ENCODE results near the gene CSF1. TPM values are rescaled to one million over a fixed set of nuclear protein-coding genes. Genes with fewer than 3 reads are reported as not detected.
A peak's percentile ranks its signal among the peaks of the same experiment; 100 is the strongest.

CSF1 gene
- total RNA-seq, 3 donors from 2014 or later, result 6.5 to 34.4 (median 19.9) TPM

DNA sequence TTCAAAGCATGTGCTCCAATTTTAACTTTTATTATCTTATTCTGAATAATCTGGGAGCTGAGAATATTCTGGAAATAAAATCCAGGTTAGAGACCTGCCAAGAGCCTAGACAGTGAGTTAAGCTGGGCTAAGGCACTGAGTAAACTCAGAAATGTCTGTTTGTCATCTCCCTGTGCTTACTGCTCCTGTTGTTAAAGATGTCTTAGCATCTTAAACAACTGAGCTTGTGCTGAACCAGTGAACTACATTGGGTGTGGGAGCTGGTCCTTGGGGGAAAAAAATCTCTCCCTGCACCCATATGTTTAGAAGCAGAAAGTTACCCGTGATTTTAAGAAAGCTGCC lies 49.0 kb downstream of the CSF1 start:
- Histone ChIP-seq H3K4me3 (no peak overlapping the region), H3K36me3 (ENCODE audit: low read depth) (no peaks in the 10 kb centered on the region), H3K9me3 (no peaks in the 10 kb centered on the region), H3K4me1 (ENCODE audit: low read depth) (peaks cover 3% of the 10 kb centered on the region)
- DNase-seq, result no peak
- no peak for ATAC-seq
- intact Hi-C loops (cut with DNase I, micrococcal nuclease), result no loop called here
- TF ChIP-seq, protein P1, sequence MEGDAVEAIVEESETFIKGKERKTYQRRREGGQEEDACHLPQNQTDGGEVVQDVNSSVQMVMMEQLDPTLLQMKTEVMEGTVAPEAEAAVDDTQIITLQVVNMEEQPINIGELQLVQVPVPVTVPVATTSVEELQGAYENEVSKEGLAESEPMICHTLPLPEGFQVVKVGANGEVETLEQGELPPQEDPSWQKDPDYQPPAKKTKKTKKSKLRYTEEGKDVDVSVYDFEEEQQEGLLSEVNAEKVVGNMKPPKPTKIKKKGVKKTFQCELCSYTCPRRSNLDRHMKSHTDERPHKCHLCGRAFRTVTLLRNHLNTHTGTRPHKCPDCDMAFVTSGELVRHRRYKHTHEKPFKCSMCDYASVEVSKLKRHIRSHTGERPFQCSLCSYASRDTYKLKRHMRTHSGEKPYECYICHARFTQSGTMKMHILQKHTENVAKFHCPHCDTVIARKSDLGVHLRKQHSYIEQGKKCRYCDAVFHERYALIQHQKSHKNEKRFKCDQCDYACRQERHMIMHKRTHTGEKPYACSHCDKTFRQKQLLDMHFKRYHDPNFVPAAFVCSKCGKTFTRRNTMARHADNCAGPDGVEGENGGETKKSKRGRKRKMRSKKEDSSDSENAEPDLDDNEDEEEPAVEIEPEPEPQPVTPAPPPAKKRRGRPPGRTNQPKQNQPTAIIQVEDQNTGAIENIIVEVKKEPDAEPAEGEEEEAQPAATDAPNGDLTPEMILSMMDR (IDR thresholded peaks at IDR 0.05), result no peak

- Histone ChIP-seq H3K4me1 (ENCODE audit: low read depth) (peaks cover 3% of the 10 kb centered on the region), H3K4me3 (no peak overlapping the region), H3K9me3 (no peaks in the 10 kb centered on the region), H3K36me3 (ENCODE audit: low read depth) (no peaks in the 10 kb centered on the region)
- intact Hi-C loops (cut with DNase I, micrococcal nuclease), result no loop called here
- DNase-seq, result no peak
- TF ChIP-seq, protein P1 (IDR thresholded peaks at IDR 0.05), result no peak
- ATAC-seq, result peak; percentile 40
These were observed 49.5 kb downstream of the CSF1 start for GRCh38 chr1:109959974-109960744.

- Histone ChIP-seq H3K4me1 (ENCODE audit: low read depth) (peaks cover 3% of the 10 kb centered on the region), H3K4me3 (no peak overlapping the region), H3K9me3 (no peaks in the 10 kb centered on the region), H3K36me3 (ENCODE audit: low read depth) (no peaks in the 10 kb centered on the region)
- TF ChIP-seq, protein P1 (IDR thresholded peaks at IDR 0.05), result no peak
- intact Hi-C loops (cut with DNase I, micrococcal nuclease), result no loop called here
- DNase-seq (no peak), ATAC-seq (no peak)
These were observed 50.1 kb downstream of the CSF1 start for GRCh38 chr1:109960745-109961094.

GRCh38 chr1:109963864-109964263 lies 53.2 kb downstream of the CSF1 start:
- ATAC-seq, result no peak
- Histone ChIP-seq H3K9me3 (no peaks in the 10 kb centered on the region), H3K36me3 (ENCODE audit: low read depth) (no peaks in the 10 kb centered on the region), H3K4me3 (no peak overlapping the region), H3K4me1 (ENCODE audit: low read depth) (peaks cover 3% of the 10 kb centered on the region)
- TF ChIP-seq, protein P1 (IDR thresholded peaks at IDR 0.05), result no peak
- intact Hi-C loops (cut with DNase I, micrococcal nuclease), result no loop called here
- no peak for DNase-seq

DNA sequence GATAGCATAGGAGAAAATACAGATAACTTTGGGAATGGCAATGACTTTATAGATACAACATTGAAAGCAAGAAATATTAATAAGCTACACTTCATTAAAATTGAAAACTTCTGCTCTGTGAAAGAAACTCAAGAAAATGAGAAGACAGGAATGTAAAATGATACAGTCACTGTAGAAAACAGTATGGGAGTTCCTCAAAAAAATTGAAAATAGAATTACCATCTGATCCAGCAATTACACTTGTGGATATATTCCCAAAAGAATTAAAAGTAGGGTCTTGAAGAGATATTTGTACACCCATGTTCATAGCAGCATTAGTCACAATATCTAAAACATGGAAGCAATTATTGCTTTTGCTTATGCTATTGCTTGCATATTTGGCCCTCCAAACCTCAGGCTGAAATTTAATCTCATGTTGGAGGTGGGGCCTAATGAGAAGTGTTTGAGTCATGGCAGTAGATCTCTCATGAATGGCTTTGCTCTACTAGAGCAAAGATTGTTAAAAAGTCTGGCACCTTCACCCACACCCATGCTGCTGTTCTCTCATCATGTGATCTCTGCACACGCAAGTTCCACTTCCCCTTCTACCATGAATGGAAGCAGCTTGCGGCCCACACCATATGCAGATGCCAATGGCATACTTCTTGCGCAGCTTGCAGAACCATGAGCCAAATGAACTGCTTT lies 58.6 kb downstream of the CSF1 start:
- Histone ChIP-seq H3K9me3 (no peaks in the 10 kb centered on the region), H3K4me3 (no peak overlapping the region), H3K36me3 (ENCODE audit: low read depth) (no peaks in the 10 kb centered on the region), H3K4me1 (ENCODE audit: low read depth) (no peaks in the 10 kb centered on the region)
- DNase-seq, result no peak
- no peak for ATAC-seq
- intact Hi-C loops (cut with DNase I, micrococcal nuclease), result no loop called here
- TF ChIP-seq, protein P1 (IDR thresholded peaks at IDR 0.05), result no peak
